DMS114 treated with DMSO at 0.1 percent for 48 hours (cell line): ENCODE results near the gene CALN1.
"Not testable (repeated sequence)": the region's sequence is repeated elsewhere in the genome, so short reads cannot be mapped to it uniquely, and the experiment has no call there.

Source experiments
- DNase-seq: peaks from one replicate; lab custom pipeline; 2025; ENCODE audit not compliant: unreplicated experiment; lab: John Stamatoyannopoulos, UW

CALN1 gene

DNA sequence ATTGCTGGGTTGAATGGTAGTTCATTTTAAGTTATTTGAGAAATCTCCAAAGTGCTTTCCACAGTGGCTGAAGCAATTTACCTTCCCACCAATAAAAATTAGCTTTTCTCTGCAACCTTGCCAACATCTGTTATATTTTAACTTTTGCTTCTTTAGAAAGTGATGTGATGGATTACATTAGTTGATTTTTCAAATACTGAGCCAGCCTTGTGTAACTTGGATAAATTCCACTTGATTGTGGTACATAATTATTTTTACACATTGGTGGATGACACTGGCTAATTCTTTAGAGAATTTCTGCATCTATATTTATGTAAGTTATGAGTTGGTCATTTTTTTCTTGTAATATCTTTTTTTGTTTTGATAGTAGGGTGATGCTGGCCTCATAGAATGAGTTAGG is 646.1 kb downstream of the CALN1 start:
- no peak for DNase-seq

DNA sequence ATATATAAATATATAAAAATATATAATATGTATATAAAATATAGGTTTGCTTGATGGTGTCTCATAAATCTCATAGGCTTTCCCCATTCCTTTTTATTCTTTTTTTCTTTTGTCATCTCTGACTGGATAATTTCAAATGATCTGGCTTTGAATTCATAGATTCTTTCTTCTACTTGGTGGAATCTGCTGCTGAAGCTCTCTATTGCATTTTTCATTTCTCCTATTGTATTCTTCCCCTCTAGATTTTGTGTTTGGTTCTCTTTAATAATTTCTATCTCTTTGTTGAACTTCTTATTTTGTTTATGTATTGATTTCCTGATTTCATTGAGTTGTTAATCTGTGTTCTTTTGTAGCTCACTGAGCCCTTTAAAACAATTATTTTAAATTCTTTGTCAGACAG is 650.8 kb downstream of the CALN1 start:
- no peak for DNase-seq

DNA sequence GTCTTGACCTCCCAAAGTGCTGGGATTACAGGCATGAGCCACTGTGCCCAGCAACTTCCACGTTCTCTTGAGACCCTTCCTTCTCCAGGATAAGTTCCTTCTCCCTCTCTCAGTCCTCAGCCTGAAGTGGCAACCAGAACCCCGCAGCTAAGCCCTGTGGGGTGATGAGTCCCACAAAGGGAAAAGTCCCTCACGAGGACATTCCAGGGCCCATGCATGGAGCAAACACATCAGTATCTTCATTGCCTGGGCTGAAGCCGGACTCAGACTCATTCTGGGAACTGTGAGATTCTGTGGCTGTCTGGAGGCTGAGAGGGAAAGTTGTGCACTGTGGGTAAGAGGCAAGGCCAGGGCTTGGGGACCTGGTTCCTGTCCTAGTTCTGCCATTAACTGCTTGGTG is 657.3 kb downstream of the CALN1 start:
- no peak for DNase-seq

DNA sequence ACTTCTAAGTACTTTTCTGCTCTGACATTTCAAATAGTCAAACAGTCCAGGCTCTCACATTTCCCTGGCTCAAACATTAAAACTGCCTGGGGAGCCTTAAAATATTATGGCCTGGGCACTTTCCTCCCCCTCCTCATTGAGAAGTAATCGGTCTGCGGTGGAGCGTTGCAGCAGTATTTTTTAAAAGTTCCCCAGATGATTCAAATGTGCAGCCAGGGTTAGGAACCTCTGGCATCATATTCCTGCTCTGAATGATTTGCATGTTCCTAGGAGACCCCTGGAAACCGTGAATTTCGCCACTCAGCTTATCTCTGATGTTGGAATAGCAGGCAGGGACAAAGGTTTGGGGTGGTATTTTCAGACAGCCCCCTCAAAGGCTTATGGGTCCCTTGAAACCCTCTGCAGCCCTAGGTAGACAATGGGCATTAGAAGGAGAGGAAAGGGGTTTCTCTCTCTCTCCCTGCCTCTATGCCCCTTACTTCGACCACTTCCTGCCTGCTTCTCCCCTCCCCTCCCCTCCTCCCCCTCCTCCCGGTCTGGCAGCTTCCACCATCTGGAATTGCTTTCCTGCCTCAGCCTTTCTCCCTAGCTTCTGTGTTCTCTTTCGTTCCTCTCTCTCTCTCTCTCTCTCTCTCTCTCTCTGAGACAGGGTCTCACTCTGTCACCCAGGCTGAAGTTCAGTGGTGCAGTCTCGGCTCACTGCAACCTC is 658.0 kb downstream of the CALN1 start:
- DNase-seq, result no peak

DNA sequence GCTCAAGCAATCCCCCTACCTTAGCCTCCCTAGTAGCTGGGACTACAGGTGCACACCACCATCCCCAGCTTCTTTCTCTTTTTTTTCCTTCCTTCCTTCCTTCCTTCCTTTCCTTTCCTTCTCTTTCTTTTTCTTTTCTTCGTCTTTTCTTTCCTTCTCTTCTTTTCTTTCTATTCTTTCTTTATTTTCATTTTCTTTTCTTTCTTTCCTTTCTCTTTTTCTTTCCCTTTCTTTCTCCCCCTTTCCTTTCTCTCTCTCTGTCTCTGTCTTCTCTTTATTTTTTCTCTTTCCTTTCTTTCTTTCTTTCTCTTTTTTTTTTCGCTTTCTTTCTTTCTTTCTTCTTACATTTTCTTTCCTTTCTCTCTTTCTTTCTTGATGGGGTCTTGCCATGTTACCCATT is 658.9 kb downstream of the CALN1 start:
- DNase-seq, result no peak

DNA sequence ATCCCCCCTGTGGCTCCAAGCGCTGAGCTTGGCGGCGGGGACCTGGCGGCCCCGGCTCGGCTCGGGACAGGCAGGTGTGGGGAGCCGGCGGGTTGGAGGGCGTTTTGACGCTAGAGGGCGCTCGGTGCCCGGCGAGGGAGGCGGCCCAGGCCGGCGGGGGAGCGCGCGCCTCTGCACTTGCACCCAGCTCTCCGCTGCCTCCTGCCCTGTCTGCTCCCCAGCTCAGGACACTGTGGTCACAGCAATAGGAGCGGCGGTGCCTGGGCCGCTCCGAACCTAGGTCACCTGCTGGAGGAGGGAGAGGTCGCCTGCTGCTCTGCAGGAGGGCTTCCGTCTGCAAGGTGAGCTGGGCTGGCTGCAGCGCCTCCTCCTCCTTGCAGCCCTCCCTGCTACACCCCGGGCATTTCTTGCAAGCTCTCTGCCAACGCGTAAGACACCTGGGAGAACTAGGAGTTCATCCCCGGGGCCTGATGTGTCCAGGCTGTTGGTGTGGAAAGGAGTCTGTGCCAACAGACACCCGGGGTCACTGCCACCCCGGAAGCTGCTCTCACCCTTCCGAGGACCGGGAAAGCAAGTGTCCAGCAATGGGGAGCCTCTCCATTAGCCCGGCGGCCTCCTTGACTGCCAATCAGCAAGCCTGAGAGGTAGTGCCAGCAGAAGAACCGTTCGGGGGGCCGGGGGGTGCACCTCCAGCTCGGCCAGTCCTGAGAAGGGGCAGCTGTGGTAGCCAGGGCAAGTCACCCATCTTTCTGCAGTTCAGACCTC is 659.8 kb downstream of the CALN1 start:
- DNase-seq, result no peak

DNA sequence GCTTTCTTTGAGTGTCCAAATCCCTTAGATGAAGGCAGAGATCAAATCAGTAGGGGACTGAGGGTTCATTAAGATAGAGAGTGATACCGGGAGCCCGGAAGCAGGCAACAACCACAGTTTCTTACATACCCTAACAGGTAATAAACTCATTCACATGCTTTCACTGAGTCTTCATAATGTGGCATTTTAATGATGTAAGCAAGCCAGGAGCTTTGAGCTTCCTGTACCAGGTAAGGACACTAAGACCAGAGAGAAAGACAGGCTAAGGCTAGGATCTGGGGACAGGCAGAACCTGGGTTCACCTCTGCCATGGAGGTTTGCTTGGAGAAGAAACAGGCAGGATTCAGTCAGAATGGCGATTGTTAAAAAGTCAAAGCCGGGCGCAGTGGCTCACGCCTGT is 661.8 kb downstream of the CALN1 start:
- no peak for DNase-seq

DNA sequence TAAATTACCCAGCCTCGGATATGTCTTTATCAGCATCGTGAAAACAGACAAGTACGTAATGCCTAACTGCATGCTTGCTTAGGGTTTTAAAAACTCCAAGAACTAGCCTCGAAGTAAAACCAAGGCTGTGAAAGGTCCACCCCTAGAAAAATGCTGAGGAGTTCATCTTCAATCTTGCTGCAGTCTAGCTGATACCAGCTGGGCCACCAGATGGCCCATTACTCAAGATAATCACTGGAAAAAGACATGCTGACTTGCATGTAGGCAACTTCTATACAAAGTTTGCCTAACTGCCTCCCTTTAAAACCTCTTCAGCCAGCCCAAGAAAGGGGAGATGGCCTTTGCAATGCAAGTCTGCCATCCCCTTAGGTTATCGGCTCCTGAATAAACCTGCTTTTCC is 666.1 kb downstream of the CALN1 start:
- peak; percentile 9 for DNase-seq

DNA sequence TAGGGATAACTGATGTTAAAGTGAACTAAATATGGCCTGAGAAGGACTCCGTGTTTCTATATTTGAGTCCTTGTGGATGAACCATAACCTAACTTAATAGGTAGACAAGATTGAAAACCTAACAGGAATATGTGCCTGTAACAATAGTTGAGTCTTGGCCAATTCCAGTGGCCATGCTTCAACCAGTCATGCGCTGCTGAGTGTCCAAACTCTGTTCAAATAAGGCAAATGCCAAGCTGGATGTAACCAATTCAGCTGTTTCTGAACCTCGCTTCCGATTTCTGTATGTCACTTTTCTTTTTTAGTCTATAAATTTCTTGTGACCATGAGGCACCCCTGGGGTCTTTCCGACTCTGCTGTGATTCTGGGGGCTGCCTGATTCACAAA is 672.0 kb downstream of the CALN1 start:
- no peak for DNase-seq

DNA sequence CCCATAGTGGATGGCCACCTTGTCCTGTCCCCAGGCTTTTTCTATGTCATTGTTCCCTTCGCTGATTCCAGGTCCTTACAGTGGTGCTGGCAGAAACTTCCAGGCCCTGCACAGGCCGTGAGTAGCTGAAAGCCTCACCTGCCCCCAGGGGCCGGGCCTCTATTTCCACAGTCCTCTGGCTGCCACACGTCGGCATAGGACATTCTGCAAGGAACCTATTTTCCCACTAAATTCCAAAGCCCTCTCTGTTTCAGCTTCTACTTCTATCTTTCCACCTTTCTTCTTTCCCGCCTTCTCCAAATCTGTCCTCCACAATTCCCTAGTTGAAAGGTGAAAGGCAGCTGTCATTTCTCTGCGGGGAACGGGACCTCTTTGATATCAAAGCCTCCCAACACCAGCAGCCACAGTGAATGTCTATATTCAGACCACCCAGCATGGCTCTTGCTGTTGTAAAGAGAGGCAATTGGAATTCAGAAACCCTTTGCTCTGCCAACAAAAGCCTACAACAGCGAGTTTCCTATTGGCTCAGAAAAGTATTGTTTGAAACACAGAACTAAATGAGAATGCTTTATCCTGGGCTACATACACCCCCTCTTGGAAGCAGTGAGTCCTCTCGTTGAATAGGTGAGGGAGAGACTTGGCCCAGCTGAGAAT is 672.5 kb downstream of the CALN1 start:
- no peak for DNase-seq

DNA sequence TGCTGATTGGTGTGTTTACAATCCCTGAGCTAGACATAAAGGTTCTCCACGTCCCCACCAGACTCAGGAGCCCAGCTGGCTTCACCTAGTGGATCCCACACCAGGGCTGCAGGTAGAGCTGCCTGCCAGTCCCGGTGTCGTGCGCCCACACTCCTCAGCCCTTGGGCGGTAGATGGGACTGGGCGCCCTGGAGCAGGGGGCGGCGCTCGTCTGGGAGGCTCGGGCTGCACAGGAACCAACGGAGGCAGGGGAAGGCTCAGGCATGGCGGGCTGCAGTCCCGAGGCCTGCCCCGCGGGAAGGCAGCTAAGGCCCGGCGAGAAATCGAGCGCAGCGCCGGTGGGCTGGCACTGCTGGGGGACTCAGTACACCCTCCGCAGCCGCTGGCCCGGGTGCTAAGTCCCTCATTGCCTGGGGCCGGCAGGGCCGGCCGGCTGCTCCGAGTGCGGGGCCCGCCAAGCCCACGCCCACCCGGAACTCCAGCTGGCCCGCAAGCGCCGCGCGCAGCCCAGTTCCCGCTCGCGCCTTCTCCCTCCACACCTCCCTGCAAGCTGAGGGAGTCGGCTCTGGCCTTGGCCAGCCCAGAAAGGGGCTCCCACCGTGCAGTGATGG is 674.1 kb downstream of the CALN1 start:
- DNase-seq, result not testable (repeated sequence)

DNA sequence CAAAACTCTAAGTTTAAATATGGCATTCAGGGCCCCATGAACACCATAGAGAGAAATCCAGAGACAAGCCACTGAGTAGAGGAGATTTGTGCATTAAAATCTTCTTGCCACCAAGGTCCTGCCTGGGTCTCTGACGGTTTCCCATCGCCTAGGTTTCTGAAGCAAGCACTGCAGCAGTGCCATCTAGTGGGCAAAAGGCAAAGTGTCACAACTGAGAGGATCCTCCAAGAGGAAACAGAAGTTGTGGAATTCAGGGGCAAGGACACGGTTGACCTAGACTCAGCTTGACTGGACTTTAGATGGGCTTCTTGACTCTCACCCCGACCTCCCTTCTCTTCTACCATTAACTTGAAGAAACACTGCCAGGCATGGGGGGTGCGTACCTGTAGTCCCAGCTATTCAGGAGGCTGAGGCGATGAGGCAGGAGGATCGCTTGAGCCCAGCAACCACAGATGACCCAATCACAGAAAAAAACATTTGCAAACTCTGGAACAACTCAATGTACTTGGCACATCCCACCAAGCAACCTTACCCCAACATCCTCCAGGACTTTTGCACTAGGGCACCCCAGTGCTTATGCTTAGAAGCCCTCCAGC is 676.1 kb downstream of the CALN1 start:
- peak; percentile 58 for DNase-seq

DNA sequence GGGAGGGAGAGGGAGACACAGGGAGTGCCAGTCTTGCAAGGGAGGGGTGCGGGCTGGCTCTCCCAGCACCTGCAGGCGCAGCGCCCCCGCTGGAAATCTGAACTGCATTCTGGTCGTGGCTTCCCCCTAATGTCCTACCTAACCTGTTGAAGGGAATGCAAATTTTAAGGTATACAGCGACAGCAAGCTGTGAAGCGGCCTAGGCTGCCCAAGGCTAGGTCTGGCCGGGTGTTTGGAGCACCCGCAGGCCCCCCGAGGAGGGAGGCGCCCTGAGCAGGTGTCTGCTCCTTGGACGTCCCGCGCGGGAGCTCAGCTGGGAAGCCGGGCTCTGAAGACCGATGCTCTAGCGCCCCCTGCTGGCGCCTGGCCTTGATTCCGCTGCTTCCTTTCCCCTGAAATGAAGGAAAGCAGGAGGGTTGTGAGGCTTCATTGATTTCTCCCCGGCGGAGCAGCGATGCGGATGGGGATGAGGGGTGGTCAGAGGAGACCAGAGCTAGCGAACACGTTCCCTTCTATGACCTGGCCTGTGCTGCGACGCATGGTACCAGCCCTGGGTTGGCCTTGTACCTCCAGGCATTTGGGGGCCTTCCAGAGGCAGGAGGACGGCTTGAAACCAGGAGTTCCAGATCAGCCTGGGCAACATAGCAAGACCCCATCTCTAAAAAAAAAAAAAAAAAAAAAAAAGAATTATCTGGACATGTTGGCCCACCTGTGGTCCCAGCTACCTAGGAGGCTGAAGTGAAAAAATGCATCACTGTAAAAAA is 678.8 kb downstream of the CALN1 start:
- peak; percentile 77 for DNase-seq

DNA sequence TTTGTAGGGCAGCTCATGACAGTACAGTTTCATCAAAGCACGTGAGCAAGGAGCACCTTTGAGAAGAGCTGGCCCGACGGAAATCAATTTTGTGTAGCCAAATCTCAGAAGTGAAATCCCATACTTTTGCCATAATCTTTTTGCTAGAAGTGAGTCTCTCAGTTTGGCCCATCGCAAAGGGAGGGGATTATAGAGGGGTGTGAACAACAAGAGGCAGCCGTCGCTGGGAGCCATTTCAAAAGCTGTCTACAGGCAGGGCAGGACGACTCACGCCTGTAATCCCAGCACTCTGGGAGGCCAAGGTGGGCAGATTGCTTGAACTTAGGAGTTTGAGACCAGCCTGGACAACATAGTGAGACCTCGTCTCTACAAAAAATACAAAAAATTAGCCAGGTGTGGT is 680.4 kb downstream of the CALN1 start:
- no peak for DNase-seq
